ENCODE results near the gene NLGN4Y.

The NLGN4Y gene

GRCh38 chrY:14802125-14802524 is 277.8 kb downstream of the NLGN4Y start:
- H3K4me3 ChIP-seq (ENCODE audit: low read depth, low read length): no peak overlapping the region
- H3K27me3 ChIP-seq: no peaks in the 10 kb centered on the region
- no peaks in the 10 kb centered on the region for H3K4me1 ChIP-seq
- no peak for TF ChIP-seq CTCF (IDR thresholded peaks at IDR 0.05; ENCODE audit: low read depth, low read length)
- no peaks in the 10 kb centered on the region for H3K9me3 ChIP-seq
- DNase-seq: no peak
- no peaks in the 10 kb centered on the region for H3K36me3 ChIP-seq

- no peaks in the 10 kb centered on the region for H3K36me3 ChIP-seq
- no peaks in the 10 kb centered on the region for H3K9me3 ChIP-seq
- no peak overlapping the region for H3K4me3 ChIP-seq (ENCODE audit: low read depth, low read length)
- TF ChIP-seq CTCF (IDR thresholded peaks at IDR 0.05; ENCODE audit: low read depth, low read length): no peak
- no peaks in the 10 kb centered on the region for H3K27me3 ChIP-seq
- no peaks in the 10 kb centered on the region for H3K4me1 ChIP-seq
- DNase-seq: no peak
Observed at GRCh38 chrY:14804041-14804440, 279.7 kb downstream of the NLGN4Y start.

GRCh38 chrY:14818452-14818851 is 294.1 kb downstream of the NLGN4Y start:
- Histone ChIP-seq H3K9me3 (no peaks in the 10 kb centered on the region), H3K4me3 (ENCODE audit: low read depth, low read length) (no peak overlapping the region), H3K36me3 (no peaks in the 10 kb centered on the region), H3K4me1 (no peaks in the 10 kb centered on the region), H3K27me3 (no peaks in the 10 kb centered on the region)
- no peak for DNase-seq
- no peak for TF ChIP-seq CTCF (IDR thresholded peaks at IDR 0.05; ENCODE audit: low read depth, low read length)

GRCh38 chrY:14822201-14822600 is 297.9 kb downstream of the NLGN4Y start:
- no peak for DNase-seq
- Histone ChIP-seq H3K4me3 (ENCODE audit: low read depth, low read length) (no peak overlapping the region), H3K9me3 (no peaks in the 10 kb centered on the region), H3K27me3 (no peaks in the 10 kb centered on the region), H3K36me3 (no peaks in the 10 kb centered on the region), H3K4me1 (no peaks in the 10 kb centered on the region)
- no peak for TF ChIP-seq CTCF (IDR thresholded peaks at IDR 0.05; ENCODE audit: low read depth, low read length)

GRCh38 chrY:14822906-14823305 is 298.6 kb downstream of the NLGN4Y start:
- no peak for TF ChIP-seq CTCF (IDR thresholded peaks at IDR 0.05; ENCODE audit: low read depth, low read length)
- Histone ChIP-seq H3K36me3 (no peaks in the 10 kb centered on the region), H3K27me3 (no peaks in the 10 kb centered on the region), H3K9me3 (no peaks in the 10 kb centered on the region), H3K4me1 (no peaks in the 10 kb centered on the region), H3K4me3 (ENCODE audit: low read depth, low read length) (no peak overlapping the region)
- no peak for DNase-seq

- Histone ChIP-seq H3K27me3 (no peaks in the 10 kb centered on the region), H3K4me3 (ENCODE audit: low read depth, low read length) (no peak overlapping the region), H3K4me1 (no peaks in the 10 kb centered on the region), H3K36me3 (no peaks in the 10 kb centered on the region), H3K9me3 (no peaks in the 10 kb centered on the region)
- no peak for DNase-seq
- no peak for TF ChIP-seq CTCF (IDR thresholded peaks at IDR 0.05; ENCODE audit: low read depth, low read length)
Observed at GRCh38 chrY:14824583-14824982, 300.3 kb downstream of the NLGN4Y start.
